ENCODE measurements around the gene NPHP4. TPM values are rescaled to one million over a fixed set of nuclear protein-coding genes. Genes with fewer than 3 reads are reported as not detected.
A peak's percentile ranks its signal among the peaks of the same experiment; 100 is the strongest.

Gene NPHP4
- total and polyA plus RNA-seq, 2 experiments from 2014 or later = 6.4 to 12.7 TPM

DNA sequence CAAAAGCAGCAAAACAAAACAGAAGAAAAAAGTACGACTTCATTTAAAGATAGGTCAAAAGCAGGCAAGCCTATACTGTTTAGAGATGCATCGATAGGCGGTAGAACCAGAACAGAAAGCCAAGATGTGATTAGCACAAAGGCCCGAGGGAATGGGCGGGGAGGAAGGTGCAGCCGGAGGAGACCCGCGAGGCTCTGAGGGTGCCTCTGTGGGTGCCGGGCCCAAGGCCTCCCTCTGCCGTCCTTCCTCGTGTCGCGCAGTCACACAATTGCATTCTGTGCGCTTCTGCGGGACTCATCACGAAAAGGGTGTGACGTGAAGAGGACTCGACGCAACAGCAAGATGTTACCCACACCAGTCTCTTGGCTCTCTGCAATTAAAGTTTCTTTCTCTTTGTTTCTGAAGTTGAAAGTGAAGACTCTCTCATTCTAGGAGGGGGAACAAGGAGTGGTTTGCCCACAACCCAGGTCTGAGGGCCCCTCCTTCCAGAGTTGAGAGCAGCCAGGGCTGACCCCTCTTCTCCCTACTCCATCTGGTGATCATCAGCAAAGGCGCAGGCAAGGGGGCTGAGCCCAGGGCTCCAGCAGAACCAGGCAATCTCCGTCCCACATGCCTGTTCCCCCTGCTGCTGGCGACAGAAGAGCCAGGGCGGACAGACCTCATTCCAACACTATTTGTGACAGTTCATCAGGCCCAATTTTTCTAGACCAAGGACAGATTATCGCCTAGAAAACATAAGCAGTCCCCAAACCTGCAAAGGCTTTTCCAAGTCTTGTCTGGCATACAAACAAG, 41.0 kb downstream of the NPHP4 start:
- no peaks in the 10 kb centered on the region for H3K9me3 ChIP-seq (ENCODE audit: low read depth)
- no peak for DNase-seq (ENCODE audit: low read depth in 1 of 2, low spot score in 1 of 2)
- TF ChIP-seq, protein P1, sequence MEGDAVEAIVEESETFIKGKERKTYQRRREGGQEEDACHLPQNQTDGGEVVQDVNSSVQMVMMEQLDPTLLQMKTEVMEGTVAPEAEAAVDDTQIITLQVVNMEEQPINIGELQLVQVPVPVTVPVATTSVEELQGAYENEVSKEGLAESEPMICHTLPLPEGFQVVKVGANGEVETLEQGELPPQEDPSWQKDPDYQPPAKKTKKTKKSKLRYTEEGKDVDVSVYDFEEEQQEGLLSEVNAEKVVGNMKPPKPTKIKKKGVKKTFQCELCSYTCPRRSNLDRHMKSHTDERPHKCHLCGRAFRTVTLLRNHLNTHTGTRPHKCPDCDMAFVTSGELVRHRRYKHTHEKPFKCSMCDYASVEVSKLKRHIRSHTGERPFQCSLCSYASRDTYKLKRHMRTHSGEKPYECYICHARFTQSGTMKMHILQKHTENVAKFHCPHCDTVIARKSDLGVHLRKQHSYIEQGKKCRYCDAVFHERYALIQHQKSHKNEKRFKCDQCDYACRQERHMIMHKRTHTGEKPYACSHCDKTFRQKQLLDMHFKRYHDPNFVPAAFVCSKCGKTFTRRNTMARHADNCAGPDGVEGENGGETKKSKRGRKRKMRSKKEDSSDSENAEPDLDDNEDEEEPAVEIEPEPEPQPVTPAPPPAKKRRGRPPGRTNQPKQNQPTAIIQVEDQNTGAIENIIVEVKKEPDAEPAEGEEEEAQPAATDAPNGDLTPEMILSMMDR (IDR thresholded peaks at IDR 0.05; ENCODE audit: low read depth, low read length) = no peak
- no peak overlapping the region for H3K4me3 ChIP-seq
- H3K27me3 ChIP-seq = no peaks in the 10 kb centered on the region
- no peak overlapping the region for H3K27ac ChIP-seq
- H3K4me1 ChIP-seq (ENCODE audit: low read depth) = no peaks in the 10 kb centered on the region
- no peaks in the 10 kb centered on the region for H3K36me3 ChIP-seq

DNA sequence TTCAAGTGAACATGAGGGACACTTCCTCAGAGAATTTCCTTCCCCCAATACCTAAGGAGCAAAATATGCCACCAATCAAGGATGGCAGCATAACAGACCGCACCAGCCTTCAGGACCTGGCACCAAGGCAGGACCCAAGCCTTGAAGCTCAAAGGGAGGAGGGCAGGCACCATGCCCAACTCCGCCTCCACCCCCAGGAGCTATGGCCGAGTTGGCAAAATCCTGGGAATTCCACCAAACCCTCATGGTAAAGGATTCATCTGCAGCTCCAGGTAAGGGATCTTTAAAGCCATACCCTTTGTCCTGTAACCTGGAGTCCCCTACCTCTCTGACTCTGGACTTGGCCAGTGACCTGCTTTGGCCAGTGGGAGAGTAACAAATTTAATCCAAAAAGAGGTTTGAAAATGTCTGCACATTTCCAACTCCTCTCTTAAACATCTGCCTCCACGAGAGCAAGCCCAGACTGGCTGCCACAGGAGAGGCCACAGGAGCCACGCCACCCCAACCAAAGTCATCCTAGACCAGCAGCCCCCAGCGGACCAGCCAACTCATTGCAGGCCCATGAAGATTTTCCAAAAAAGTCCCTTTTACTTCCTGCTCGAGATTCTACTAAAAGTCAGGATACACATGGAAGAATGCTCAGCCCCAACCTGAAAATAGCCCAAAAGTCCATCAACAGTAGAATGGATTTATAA, 41.9 kb downstream of the NPHP4 start:
- Histone ChIP-seq H3K4me1 (ENCODE audit: low read depth) (no peaks in the 10 kb centered on the region), H3K9me3 (ENCODE audit: low read depth) (no peaks in the 10 kb centered on the region), H3K36me3 (peaks cover 3% of the 10 kb centered on the region), H3K27me3 (no peaks in the 10 kb centered on the region), H3K27ac (no peak overlapping the region), H3K4me3 (no peak overlapping the region)
- DNase-seq (ENCODE audit: low read depth in 1 of 2, low spot score in 1 of 2) = no peak
- TF ChIP-seq, protein P1 (IDR thresholded peaks at IDR 0.05; ENCODE audit: low read depth, low read length) = no peak

DNA sequence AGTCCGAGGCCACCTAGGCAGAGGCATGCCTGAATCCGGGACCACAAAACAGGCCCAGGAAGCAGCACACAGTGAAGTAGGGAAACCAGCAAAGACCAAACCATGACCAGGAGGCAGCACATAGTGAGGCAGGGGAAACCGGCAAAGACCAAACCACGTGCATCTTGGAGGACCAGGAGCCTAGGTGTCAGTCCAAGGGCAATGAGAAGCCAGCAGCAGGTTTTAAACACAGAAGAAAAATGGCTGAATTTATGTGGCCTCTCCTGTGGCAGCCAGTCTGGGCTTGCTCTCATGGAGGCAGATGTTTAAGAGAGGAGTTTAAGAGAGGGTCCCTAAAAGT, 42.5 kb downstream of the NPHP4 start:
- no peaks in the 10 kb centered on the region for H3K27me3 ChIP-seq
- no peak overlapping the region for H3K27ac ChIP-seq
- H3K36me3 ChIP-seq = peaks cover 3% of the 10 kb centered on the region
- H3K9me3 ChIP-seq (ENCODE audit: low read depth) = no peaks in the 10 kb centered on the region
- H3K4me3 ChIP-seq = no peak overlapping the region
- no peak for DNase-seq (ENCODE audit: low read depth in 1 of 2, low spot score in 1 of 2)
- no peaks in the 10 kb centered on the region for H3K4me1 ChIP-seq (ENCODE audit: low read depth)
- TF ChIP-seq, protein P1 (IDR thresholded peaks at IDR 0.05; ENCODE audit: low read depth, low read length) = no peak

DNA sequence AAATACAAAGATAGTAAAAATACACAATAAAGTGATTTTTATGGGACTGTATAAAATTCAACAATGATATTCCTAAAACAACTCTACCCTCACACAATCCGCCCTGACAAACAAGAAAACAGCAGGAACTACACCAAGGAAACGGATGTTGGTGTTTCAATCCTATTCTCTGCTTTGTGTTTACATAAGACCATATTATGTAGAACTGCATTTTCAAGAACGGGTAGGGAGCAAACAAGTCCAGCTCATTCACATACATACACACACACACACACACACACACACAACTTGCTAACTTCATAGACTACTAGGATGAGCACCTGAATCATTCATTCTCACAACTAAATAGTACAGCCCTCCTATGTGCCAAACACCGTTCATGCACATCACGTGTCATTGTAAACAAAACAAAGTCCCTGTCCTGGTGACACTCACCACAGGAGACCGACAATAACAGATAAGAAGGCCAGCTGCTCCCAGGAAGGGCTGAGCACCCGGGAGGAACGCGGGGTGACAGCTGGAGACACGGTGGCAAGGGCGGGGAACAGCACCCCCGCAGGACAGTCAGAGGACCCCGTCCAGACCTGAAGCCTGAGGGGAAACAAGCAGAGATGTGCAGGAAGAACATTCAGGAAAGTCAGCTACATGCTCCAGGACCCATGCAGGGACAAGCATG, 43.0 kb downstream of the NPHP4 start:
- H3K4me3 ChIP-seq = no peak overlapping the region
- no peaks in the 10 kb centered on the region for H3K4me1 ChIP-seq (ENCODE audit: low read depth)
- TF ChIP-seq, protein P1 (IDR thresholded peaks at IDR 0.05; ENCODE audit: low read depth, low read length) = peak; percentile 9
- no peak overlapping the region for H3K27ac ChIP-seq
- H3K36me3 ChIP-seq = peaks cover 3% of the 10 kb centered on the region
- DNase-seq (ENCODE audit: low read depth in 1 of 2, low spot score in 1 of 2) = no peak
- H3K9me3 ChIP-seq (ENCODE audit: low read depth) = no peaks in the 10 kb centered on the region
- no peaks in the 10 kb centered on the region for H3K27me3 ChIP-seq

DNA sequence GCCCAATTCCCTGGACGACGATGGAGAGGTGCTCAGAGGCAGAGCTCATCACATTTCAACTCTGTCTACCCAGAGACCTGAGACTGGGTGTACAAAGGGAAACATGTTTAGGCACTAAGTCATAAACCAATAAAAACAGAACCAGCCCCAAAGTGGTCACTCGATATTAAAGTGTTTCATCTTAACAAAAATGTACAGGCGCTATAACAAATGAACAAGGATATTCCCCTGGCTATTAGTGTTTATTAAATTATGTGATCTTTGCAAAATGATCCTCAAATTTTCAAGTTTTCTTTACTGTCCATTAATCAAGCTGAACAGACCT, 43.6 kb downstream of the NPHP4 start:
- Histone ChIP-seq H3K27ac (no peak overlapping the region), H3K36me3 (peaks cover 3% of the 10 kb centered on the region), H3K4me1 (ENCODE audit: low read depth) (no peaks in the 10 kb centered on the region), H3K27me3 (no peaks in the 10 kb centered on the region), H3K4me3 (no peak overlapping the region), H3K9me3 (ENCODE audit: low read depth) (no peaks in the 10 kb centered on the region)
- TF ChIP-seq, protein P1 (IDR thresholded peaks at IDR 0.05; ENCODE audit: low read depth, low read length) = no peak
- DNase-seq (ENCODE audit: low read depth in 1 of 2, low spot score in 1 of 2) = no peak

All from cardiac muscle cell (in vitro differentiated cells and primary cell).